HepG2 (cell line): ENCODE measurements around the gene STMN3. TPM values are rescaled to one million over a fixed set of nuclear protein-coding genes. Genes with fewer than 3 reads are reported as not detected.
A peak's percentile ranks its signal among the peaks of the same experiment; 100 is the strongest.

Experiments
- ARHGAP35 ChIP-seq: sonication (generic); formaldehyde crosslinking; IDR thresholded peaks from 2 replicates; pipeline ENCODE4 v1.9.0; 2022; ENCODE audit warnings: mild to moderate bottlenecking, inconsistent platforms, moderate library complexity, missing genetic modification reagents, borderline replicate concordance
- ARID5B ChIP-seq: IDR thresholded peaks from 2 replicates; pipeline ENCODE4 v1.4.0; 2020; ENCODE audit warnings: mild to moderate bottlenecking, missing genetic modification reagents
- ASH2L ChIP-seq: fragments of 300-600, 200-600 bp; sonication (generic); IDR thresholded peaks from 2 replicates; pipeline ENCODE4 v1.7.0; 2017; ENCODE audit warnings: low read depth, mild to moderate bottlenecking, moderate library complexity, mixed read lengths, low read length; ENCODE audit not compliant: insufficient read length
- ELF4 ChIP-seq: sonication (generic); formaldehyde crosslinking; IDR thresholded peaks from 2 replicates; pipeline ENCODE4 v1.5.0; 2020; ENCODE audit warnings: missing genetic modification reagents, mild to moderate bottlenecking, moderate library complexity, borderline replicate concordance
- ETV5 ChIP-seq: IDR thresholded peaks from 2 replicates; pipeline ENCODE4 v1.6.1; 2018; ENCODE audit warnings: missing biosample characterization, missing genetic modification reagents, inconsistent platforms, borderline replicate concordance
- HNF4A ChIP-seq: sonication (generic); formaldehyde crosslinking; IDR thresholded peaks from 2 replicates; pipeline ENCODE4 v1.4.0; 2020; ENCODE audit warnings: missing genetic modification reagents
- KLF15 ChIP-seq: sonication (generic); formaldehyde crosslinking; IDR thresholded peaks from 2 replicates; pipeline ENCODE4 v1.8.1; 2023; ENCODE audit warnings: borderline replicate concordance, mild to moderate bottlenecking, inconsistent platforms, missing genetic modification reagents, mixed read lengths
- NR1H2 ChIP-seq: sonication (generic); formaldehyde crosslinking; IDR thresholded peaks from 2 replicates; pipeline ENCODE4 v1.8.1; 2022; ENCODE audit warnings: low read depth, missing genetic modification reagents, borderline replicate concordance
- PHF21A ChIP-seq: sonication (generic); formaldehyde crosslinking; IDR thresholded peaks from 2 replicates; pipeline ENCODE4 v1.5.0; 2020; ENCODE audit warnings: mild to moderate bottlenecking, missing genetic modification reagents
- ZFP82 ChIP-seq: sonication (generic); formaldehyde crosslinking; IDR thresholded peaks from 2 replicates; pipeline ENCODE4 v1.5.1; 2020; ENCODE audit warnings: mild to moderate bottlenecking, missing genetic modification reagents, borderline replicate concordance
- ZKSCAN5 ChIP-seq: sonication (generic); formaldehyde crosslinking; IDR thresholded peaks from 2 replicates; pipeline ENCODE4 v1.5.1; 2020; ENCODE audit warnings: mild to moderate bottlenecking, missing genetic modification reagents
- ZNF501 ChIP-seq: sonication (generic); formaldehyde crosslinking; IDR thresholded peaks from 2 replicates; pipeline ENCODE4 v1.5.1; 2020; ENCODE audit warnings: mild to moderate bottlenecking, moderate library complexity, missing genetic modification reagents
- ZNF567 ChIP-seq: sonication (generic); formaldehyde crosslinking; IDR thresholded peaks from 2 replicates; pipeline ENCODE4 v1.8.1; 2023; ENCODE audit warnings: mild to moderate bottlenecking, missing genetic modification reagents, borderline replicate concordance
- ZXDC ChIP-seq: sonication (generic); formaldehyde crosslinking; IDR thresholded peaks from 2 replicates; pipeline ENCODE4 v1.5.0; 2020; ENCODE audit warnings: mild to moderate bottlenecking, missing genetic modification reagents
- ZZZ3 ChIP-seq: sonication (generic); formaldehyde crosslinking; IDR thresholded peaks from 2 replicates; pipeline ENCODE4 v1.4.0; 2020; ENCODE audit warnings: missing genetic modification reagents, mild to moderate bottlenecking, borderline replicate concordance
- polyA plus RNA-seq, 8 experiments: library from polyadenylated mRNA; depleted of rRNA in 3 of 8; stranded (reverse) in 7 of 8; unstranded in 1 of 8; fragments of >200 nt; fragmentation: Illumina TruSeq in 4 of 8; extraction: Trizol in 4 of 8; gene quantifications; 2 replicates each; pipeline versions ENCODE4 v1.2.1 to v1.2.3, GENCODE V29; 2011 to 2016; ENCODE audit warnings: low read depth in 4 of 8, missing spikeins in 1 of 8, mixed read lengths in 1 of 8; ENCODE audit not compliant: insufficient read depth in 1 of 8
- total RNA-seq, 5 experiments: library from RNA; depleted of rRNA; stranded (reverse); fragments of >200 nt; fragmentation: Illumina TruSeq; extraction: Trizol; gene quantifications; 2 replicates each; pipeline ENCODE4 v1.2.3, GENCODE V29; 2016; ENCODE audit warnings: low read depth in 1 of 5
- TF ChIP-seq, protein P1 (sequence below): sonication (generic); formaldehyde crosslinking; IDR thresholded peaks from 2 replicates; pipeline ENCODE4 v1.8.0; 2022; ENCODE audit warnings: mild to moderate bottlenecking, missing genetic modification reagents, borderline replicate concordance

The STMN3 gene
- total and polyA plus RNA-seq, 2 of the 13 experiments (the other 11 are each of a cell fraction or from before 2014, with no cell fraction given), result 21.0 to 48.3 TPM

DNA sequence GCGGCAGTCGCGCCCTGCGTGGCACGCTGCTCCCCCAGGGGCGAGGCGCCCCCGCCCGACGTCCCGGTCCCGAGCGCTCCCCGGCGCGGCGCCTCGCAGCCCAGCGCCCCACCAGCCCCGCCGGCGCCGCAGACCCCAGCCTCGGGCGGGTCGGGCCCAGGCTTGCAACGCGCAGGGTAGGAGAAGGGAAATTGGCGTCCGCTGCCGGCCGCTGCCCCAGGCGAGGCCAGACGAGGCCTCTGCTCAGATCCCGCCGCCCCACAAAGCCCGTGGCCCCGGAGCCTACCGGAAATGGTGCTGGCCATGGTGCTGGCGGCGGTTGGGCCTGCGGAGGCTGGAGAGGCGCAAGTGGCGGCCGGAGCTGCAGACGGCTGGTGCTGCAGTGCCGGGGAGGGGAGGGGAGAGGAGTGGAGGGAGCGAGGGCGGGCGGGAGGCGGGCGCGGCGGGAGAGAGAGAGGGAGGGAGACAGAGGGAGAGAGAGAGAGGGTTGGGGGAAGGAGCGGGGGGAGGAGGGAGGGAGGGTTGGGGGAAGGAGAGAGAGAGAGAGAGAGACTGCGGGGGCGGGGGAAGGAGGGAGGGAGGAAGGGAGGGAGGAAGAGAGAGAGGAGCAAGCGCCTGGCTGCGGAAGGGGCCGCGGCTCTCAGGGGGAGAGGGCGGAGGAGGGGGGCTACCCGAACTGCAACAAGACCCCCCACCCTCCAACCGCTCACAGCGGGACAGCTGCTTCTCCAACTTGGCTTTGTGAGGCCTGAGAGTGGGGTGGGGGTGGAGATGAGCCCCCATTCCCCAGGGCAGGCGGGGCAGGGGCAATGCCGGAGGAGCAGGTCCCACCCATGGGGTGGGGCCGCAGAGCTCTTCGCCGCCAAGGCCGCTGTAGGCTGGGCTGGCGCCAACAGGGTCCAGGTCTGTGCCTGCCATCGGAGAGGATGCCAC lies at the start of gene STMN3 (continued):
- TF ChIP-seq, protein P1, sequence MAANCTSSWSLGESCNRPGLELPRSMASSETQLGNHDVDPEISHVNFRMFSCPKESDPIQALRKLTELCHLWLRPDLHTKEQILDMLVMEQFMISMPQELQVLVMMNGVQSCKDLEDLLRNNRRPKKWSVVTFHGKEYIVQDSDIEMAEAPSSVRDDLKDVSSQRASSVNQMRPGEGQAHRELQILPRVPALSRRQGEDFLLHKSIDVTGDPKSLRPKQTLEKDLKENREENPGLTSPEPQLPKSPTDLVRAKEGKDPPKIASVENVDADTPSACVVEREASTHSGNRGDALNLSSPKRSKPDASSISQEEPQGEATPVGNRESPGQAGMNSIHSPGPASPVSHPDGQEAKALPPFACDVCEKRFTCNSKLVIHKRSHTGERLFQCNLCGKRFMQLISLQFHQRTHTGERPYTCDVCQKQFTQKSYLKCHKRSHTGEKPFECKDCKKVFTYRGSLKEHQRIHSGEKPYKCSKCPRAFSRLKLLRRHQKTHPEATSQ (CRISPR knock-in tag), result 0 out of 2 replicates have a peak, but pooled peaks have one; percentile 62
- TF ChIP-seq ZXDC (no peak; the same call in 1 of the 2 replicates), PHF21A (CRISPR knock-in tag) (peak; percentile 49; the same call in 1 of the 2 replicates), ETV5 (CRISPR knock-in tag) (peak; percentile 99), ELF4 (peak; percentile 77; the same call in 1 of the 2 replicates), ZZZ3 (CRISPR knock-in tag) (peak; percentile 95), ZNF501 (no peak; the same call in none of the 2 replicates), ASH2L (no peak), ZKSCAN5 (CRISPR knock-in tag) (peak; percentile 84), KLF15 (CRISPR knock-in tag) (peak; percentile 98), ZNF567 (no peak), NR1H2 (CRISPR knock-in tag) (peak; percentile 97), ZFP82 (peak; percentile 80; the same call in 1 of the 2 replicates), ARHGAP35 (CRISPR knock-in tag) (peak; percentile 98), ARID5B (CRISPR knock-in tag) (peak; percentile 93), HNF4A (CRISPR knock-in tag) (no peak; the same call in 1 of the 2 replicates)
